C4-2B (cell line): ENCODE data around the gene PNPLA7.

Source experiments
- ZFX ChIP-seq: fragments of 450-650 bp; IDR thresholded peaks from 2 replicates; pipeline ENCODE4 v1.6.1; 2017
- TF ChIP-seq, protein P1 (sequence below): fragments of 450-650 bp; conservative IDR thresholded peaks from 2 replicates; pipeline ENCODE4 v1.5.1; 2017; ENCODE audit warnings: mild to moderate bottlenecking

DNA sequence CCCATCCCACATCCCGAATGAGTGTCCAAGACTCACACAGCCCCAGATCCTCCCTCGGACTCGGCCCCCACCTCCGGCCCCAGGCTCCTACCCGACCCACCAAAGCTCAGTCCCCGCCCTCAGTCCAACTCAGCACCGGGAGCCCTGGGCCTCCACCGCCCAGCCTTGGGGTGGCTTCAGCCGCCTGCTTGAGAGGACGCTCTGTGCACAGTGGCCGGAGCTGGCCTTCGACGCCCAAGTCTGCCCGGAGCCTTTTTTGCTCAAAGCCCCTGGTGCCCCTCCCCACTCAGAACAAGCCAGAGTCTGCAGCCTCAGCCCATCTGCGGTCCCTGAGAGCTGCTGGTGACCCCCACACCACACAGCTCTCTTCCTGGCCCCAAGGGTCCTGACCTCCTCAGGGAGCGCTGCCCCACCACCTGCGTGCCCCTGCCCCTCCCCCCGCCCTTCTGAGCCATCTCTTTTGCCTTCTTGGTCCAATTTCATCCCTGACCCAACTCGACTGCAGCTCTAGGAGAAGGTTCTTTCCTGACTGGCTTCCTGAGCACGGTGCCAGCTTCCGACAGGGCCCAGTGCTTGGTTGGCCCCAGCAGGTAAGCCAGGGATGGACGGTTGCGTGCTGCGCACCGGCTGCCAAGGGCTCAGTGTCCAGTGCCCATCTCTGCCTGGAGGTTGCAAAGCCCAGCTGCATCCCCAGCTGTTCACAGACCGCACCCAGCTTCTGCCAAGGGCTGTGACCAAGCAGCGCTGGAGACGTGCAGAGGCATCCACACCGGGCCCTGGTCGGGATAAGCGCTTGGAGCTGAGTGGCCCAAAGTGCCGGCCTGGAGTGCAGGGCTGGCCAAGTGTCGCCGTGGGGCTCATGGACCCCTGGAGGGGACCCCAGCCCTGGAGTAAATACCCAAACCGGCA lies 63.4 kb downstream of the PNPLA7 start:
- TF ChIP-seq, protein P1, sequence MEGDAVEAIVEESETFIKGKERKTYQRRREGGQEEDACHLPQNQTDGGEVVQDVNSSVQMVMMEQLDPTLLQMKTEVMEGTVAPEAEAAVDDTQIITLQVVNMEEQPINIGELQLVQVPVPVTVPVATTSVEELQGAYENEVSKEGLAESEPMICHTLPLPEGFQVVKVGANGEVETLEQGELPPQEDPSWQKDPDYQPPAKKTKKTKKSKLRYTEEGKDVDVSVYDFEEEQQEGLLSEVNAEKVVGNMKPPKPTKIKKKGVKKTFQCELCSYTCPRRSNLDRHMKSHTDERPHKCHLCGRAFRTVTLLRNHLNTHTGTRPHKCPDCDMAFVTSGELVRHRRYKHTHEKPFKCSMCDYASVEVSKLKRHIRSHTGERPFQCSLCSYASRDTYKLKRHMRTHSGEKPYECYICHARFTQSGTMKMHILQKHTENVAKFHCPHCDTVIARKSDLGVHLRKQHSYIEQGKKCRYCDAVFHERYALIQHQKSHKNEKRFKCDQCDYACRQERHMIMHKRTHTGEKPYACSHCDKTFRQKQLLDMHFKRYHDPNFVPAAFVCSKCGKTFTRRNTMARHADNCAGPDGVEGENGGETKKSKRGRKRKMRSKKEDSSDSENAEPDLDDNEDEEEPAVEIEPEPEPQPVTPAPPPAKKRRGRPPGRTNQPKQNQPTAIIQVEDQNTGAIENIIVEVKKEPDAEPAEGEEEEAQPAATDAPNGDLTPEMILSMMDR: no peak
- TF ChIP-seq ZFX: no peak
